ENCODE data around the gene SH3RF1.
A peak's percentile ranks its signal among the peaks of the same experiment; 100 is the strongest.
"Not testable (repeated sequence)": the region's sequence is repeated elsewhere in the genome, so short reads cannot be mapped to it uniquely, and the experiment has no call there.

SH3RF1 gene

GRCh38 chr4:169270810-169271691, at the start of gene SH3RF1:
Gene SH3RF1 (minus strand): TSS chr4:169270956. CDS start chr4:169269212, 1,744 bp downstream.
- peak; percentile 19 for DNase-seq

- DNase-seq: no peak
Measured at GRCh38 chr4:169315530-169316343, 45.0 kb upstream of the SH3RF1 start.

DNA sequence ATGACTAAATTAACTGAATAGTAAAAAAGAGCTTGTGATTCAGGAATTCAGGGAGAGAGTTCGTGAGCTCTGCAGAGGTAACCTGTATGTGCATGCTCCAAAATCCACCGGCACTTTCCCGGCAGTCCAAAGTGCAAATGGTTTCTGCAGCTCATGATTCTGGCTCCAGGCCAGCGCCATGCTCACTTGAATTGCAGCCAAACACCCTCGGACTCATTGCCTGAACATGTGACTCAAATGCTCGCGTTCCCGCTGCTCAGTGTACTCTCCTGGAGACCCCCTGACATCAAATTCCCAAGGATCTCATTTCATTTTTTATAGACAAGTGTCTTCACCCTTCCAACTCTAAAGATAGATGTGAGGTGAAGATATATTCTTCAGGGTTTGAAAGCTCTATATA, 44.1 kb upstream of the SH3RF1 start:
- no peak for DNase-seq

- DNase-seq: no peak
Measured at GRCh38 chr4:169313732-169314131, 43.0 kb upstream of the SH3RF1 start.

GRCh38 chr4:169312690-169313422, 42.1 kb upstream of the SH3RF1 start:
- no peak for DNase-seq

- peak; percentile 14 for DNase-seq
Measured at GRCh38 chr4:169311643-169312365, 41.0 kb upstream of the SH3RF1 start.

- no peak for DNase-seq
Measured at GRCh38 chr4:169309326-169309967, 38.7 kb upstream of the SH3RF1 start.

DNA sequence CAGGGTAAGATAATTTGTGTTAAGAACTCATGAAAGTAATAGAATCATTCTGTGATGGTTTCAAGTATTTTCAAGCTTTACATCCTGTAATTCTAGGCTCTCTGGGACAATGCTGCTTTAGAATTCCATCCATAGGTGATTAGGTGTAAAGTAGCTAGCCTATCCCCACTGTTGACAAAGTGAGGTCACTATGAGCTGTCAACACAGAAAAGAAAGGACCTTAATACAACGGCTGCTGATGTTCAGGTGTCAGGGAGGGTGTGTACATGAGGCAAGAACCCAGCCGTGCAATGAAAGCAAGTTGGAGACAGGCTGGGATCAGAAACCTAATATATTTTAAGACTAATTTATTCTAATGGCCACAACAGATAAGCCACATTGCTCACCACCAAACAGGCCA, 36.8 kb upstream of the SH3RF1 start:
- DNase-seq: no peak

- DNase-seq: no peak
Measured at GRCh38 chr4:169305651-169306050, 34.9 kb upstream of the SH3RF1 start.

GRCh38 chr4:169305173-169305572, 34.4 kb upstream of the SH3RF1 start:
- no peak for DNase-seq

DNA sequence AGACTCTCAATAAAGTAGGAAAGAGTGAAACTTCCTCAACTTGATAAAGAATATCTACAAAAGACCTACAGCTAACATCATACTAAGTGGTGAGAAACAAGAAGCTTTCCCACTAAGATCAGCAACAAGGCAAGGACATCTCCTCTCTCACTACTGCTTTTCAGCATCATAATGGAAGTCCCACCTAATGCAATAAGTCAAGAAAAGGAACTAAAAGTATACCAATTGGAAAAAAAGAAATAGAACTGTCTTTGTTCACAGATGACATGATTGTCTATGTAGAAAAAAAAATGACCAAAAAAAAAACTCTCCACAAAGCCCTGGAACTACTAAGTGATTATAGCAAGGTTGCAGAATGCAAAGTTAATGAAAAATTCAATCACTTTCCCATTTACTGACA, 25.1 kb upstream of the SH3RF1 start:
- DNase-seq: no peak

DNA sequence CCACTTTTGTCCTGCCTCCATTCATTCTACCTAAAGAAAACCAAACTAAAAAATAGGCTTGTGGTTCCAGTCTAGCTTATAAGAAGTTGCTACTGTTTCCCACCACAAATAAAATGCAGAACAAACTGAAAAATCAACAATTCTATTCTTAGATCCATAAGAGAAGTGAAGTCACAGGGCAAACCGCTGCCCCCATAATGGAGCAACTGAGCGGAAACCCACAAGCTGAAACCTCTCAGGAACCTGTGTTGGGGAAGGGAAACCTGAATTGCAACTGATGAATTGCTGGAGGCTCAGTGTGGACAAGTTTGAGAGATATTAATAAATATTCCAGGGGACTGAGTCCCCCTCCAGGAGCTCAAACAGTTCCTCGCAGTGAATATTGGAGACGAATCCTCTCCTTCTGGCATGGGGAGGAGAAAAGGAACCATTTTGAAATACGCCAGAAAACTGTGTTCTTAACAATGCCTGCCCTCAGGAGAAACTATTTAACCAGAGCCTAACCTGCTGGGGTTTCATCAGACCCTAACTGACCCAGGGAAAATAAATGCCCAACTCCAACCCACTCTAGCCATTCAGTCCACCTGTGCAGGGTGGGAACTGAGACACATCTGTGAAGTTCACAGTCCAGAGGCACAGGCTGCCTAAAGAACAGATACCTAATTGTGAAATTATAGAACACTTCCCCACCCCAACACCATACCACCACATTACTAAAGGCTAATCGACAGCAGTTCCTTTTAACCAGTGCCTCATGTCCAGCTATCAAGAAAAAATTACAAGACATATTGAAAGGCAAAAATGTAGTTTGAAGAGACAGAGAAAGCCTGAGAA, 22.8 kb upstream of the SH3RF1 start:
- peak; percentile 14 for DNase-seq

DNA sequence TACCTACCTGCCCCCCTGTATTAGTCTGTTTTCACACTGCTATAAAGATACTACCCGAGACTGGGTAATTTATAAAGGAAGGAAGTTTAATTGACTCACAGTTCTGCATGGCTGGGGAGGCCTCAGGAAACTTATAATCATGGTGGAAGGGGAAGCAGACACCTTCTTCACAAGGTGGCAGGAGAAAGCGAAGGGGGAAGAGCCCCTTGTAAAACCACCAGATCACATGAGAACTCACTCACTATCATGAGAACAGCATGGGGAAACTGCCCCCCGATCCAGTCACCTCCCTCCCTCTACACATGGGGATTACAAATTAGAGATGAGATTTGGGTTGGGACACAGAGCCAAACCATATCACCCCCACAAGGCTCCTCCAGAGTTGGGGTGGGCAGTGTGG, 17.2 kb upstream of the SH3RF1 start:
- DNase-seq: not testable (repeated sequence)

DNA sequence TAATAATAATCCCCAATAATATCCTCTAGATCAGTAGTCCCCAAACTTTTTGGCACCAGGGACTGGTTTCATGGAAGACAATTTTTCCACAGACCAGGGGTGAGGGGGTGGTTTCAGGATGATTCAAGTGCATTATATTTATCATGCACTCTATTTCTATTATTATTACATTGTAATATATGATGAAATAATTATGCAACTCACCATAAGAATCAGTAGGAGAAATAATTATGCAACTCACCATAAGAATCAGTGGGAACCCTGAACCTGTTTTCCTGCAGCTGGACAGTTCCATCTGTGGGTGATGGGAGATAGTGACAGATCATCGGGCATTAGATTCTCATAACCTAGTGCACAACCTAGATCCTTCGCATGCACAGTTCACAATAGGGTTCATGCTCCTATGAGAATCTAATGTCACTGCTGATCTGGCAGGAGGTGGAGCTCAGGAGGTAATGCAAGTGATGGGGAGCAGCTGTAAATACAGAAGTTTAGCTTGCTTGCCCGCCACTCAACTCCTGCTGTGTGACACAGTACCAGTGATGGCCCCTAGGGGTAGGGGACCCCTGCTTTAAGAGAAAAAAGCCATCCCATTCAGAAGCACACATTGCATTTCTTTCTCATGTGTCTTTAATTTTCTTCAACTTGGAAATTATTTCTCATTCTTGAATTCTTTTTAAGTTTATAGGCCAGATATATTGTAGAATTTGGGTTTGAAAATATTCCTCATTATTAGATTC, 16.0 kb upstream of the SH3RF1 start:
- no peak for DNase-seq

DNA sequence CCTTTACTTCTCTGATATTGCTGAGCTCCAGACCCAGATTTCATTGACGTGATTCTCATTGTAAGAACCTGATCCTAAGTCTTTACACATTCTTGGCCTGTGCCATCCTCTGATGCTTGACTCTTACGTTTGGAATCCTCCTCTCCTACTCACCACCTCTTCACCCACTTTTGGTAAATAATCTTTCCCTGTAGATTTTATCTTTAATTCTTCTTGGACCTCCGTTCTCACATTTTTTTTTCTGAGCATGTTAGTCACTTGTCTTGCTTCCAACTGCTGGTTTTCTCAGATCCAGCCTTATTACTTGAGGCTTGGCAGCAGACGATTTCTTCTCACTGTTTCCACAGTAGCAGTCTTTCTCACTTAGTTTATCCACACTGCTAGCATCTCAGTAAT, 12.4 kb upstream of the SH3RF1 start:
- no peak for DNase-seq

DNA sequence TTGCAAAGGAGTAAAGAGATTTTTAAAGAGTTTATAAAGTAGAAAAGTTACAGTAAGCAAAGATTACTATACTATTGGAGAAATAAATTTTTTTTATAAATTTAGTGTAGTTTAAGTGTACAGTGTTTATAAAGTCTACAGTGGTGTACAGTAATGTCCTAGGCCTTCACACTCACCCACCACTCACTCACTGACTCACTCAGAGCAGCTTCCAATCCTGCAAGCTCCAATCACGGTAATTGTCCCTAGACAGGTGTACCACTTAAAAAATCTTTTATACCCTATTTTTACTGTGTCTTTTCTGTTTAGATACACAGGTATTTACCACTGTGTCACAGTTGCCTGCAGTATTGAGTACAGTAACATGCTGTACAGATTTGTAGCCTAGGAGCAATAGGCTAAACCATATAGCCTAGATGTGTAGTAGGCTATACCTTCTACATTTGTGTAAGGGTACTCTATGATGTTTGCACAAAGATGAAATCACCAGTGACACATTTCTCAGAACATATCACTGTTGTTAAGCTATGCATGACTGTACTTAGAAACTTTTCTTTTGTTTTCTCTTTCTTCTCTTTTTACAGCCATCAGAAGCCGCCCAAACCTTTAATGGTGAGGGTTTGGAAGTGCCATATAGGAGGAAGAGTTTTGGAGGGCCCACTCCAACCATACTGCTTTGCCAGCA, 11.8 kb upstream of the SH3RF1 start:
- no peak for DNase-seq

DNA sequence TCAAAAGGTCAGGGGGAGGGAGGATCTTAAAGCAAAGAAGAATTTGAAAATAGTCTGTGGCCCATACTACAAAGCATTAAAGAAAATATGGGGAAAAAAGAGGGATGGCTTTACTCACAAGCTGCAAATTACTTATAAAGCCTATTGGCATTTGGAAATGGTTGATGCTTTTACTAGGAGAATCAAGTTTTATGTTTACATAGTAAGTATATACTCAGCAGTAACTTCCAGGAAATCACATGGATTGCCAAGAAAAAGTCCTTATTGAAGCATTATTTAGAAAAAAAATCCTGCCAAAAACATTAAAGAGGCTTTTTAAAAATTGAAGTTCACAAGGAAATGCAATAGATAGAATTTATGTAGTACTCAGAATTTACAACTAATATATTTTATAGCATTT, 8.4 kb upstream of the SH3RF1 start:
- no peak for DNase-seq

- DNase-seq: no peak
Measured at GRCh38 chr4:169278624-169279023, 7.9 kb upstream of the SH3RF1 start.

GRCh38 chr4:169277838-169278237, 7.1 kb upstream of the SH3RF1 start:
- not testable (repeated sequence) for DNase-seq

DNA sequence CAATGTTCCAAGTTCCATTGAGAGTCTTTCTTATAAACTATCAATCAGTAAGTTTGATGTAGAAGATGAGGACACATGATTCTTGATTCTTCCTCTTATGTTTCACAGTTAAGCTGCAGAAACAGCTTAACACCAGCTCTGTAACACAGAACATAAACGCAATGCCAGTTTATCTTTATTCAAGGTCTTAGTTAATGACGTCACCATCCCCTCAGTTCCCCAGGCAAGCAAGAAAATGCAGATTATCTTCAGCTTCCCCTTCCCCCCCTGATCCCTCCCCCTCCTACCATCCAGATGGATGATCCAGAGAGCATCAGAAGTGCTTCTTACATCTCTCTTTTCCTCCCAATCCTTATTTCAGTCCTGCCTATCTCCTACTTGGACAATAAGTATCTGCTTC, 4.4 kb upstream of the SH3RF1 start:
- no peak for DNase-seq

Data from CD4-positive, alpha-beta T cell treated with Interleukin-12 subunit alpha and Interleukin-12 subunit beta, for 1 hour (primary cell).